K562 (cell line): ENCODE results near the gene UNC119B. TPM values are rescaled to one million over a fixed set of nuclear protein-coding genes. Genes with fewer than 3 reads are reported as not detected.
A peak's percentile ranks its signal among the peaks of the same experiment; 100 is the strongest.

ENCODE experiments used
- BRCA1 ChIP-seq, 2 experiments: fragments of 450-650 bp in 1 of 2; sonication (generic) in 1 of 2; formaldehyde crosslinking in 1 of 2; IDR thresholded peaks; 2 replicates each; pipeline versions ENCODE4 v1.5.0 to v1.6.1; 2017 to 2020; ENCODE audit warnings: mild to moderate bottlenecking in 1 of 2, missing genetic modification reagents in 1 of 2
- CBX2 ChIP-seq: fragments of 200-600 bp; sonication (generic); IDR thresholded peaks from one replicate; pipeline ENCODE4 v1.6.1; 2012; ENCODE audit warnings: mild to moderate bottlenecking, low read length, inconsistent platforms; ENCODE audit not compliant: insufficient read depth, poor library complexity, severe bottlenecking
- CHD1 ChIP-seq: fragments of 200-600 bp; sonication (generic); IDR thresholded peaks from one replicate; pipeline ENCODE4 v1.6.1; 2012; ENCODE audit warnings: mild to moderate bottlenecking, moderate library complexity, low read length, inconsistent platforms
- CTBP1 ChIP-seq: fragments of 450-650 bp; IDR thresholded peaks from 2 replicates; pipeline ENCODE4 v1.6.1; 2016; ENCODE audit warnings: borderline replicate concordance
- ETV6 ChIP-seq, 3 experiments: fragments of 150-350 bp in 1 of 3; sonication (generic) in 1 of 3; formaldehyde crosslinking in 1 of 3; IDR thresholded peaks; 2 replicates each; pipeline versions ENCODE4 v1.6.1 to v1.8.0; 2014 to 2022; ENCODE audit warnings: borderline replicate concordance in 2 of 3, low read depth in 2 of 3, antibody characterized with exemption in 1 of 3, low read length in 1 of 3, mild to moderate bottlenecking in 1 of 3, missing genetic modification reagents in 1 of 3
- EWSR1 ChIP-seq: fragments of 450-650 bp; IDR thresholded peaks from 2 replicates; pipeline ENCODE4 v1.6.1; 2018; ENCODE audit warnings: borderline replicate concordance, mild to moderate bottlenecking, low read depth, moderate library complexity; ENCODE audit not compliant: partially characterized antibody
- FUS ChIP-seq: fragments of 200-400 bp; formaldehyde crosslinking; optimal IDR thresholded peaks from 2 replicates; pipeline ENCODE3; 2017; ENCODE audit warnings: low read depth, low read length
- JUND ChIP-seq, 2 experiments: IDR thresholded peaks; 2 replicates in 1 of 2; 3 replicates in 1 of 2; pipeline ENCODE4 v1.6.1; 2011; ENCODE audit warnings: borderline replicate concordance in 2 of 2, low read depth in 2 of 2, low read length in 2 of 2, improper control_type of control experiment in 1 of 2, missing biosample characterization in 1 of 2, missing genetic modification characterization in 1 of 2, missing genetic modification reagents in 1 of 2
- PHF20 ChIP-seq: fragments of 450-650 bp; IDR thresholded peaks from 2 replicates; pipeline ENCODE4 v1.6.1; 2018; ENCODE audit not compliant: partially characterized antibody
- POLR2B ChIP-seq: fragments of 450-650 bp; IDR thresholded peaks from 2 replicates; pipeline ENCODE4 v1.6.1; 2018; ENCODE audit warnings: low read depth; ENCODE audit not compliant: partially characterized antibody
- POU5F1 ChIP-seq: fragments of 150-350 bp; IDR thresholded peaks from 2 replicates; pipeline ENCODE4 v1.6.1; 2014; ENCODE audit warnings: borderline replicate concordance, low read length, low read depth, mild to moderate bottlenecking; ENCODE audit not compliant: partially characterized antibody
- PTRF ChIP-seq: fragments of 450-650 bp; IDR thresholded peaks from 2 replicates; pipeline ENCODE4 v1.6.1; 2016; ENCODE audit warnings: mild to moderate bottlenecking, missing genetic modification characterization, missing compliant biosample characterization
- RAD21 ChIP-seq, 2 experiments: fragments of 250-450 bp in 1 of 2; fragments of 450-650 bp in 1 of 2; sonication (Bioruptor Pico) in 1 of 2; formaldehyde crosslinking in 1 of 2; IDR thresholded peaks in 1 of 2; conservative IDR thresholded peaks in 1 of 2; 2 replicates each; pipeline versions ENCODE4 v1.4.0 to v1.8.0; 2020 to 2022; ENCODE audit warnings: mild to moderate bottlenecking in 2 of 2, moderate library complexity in 1 of 2
- SMARCA5 ChIP-seq: fragments of 450-650 bp; IDR thresholded peaks from 2 replicates; pipeline ENCODE4 v1.6.1; 2016
- U2AF1 ChIP-seq: fragments of 200-400 bp; formaldehyde crosslinking; optimal IDR thresholded peaks from 2 replicates; pipeline ENCODE3; 2017; ENCODE audit warnings: mild to moderate bottlenecking, low read depth, low read length, moderate library complexity
- ZBTB17 ChIP-seq: fragments of 450-650 bp; formaldehyde crosslinking; IDR thresholded peaks from 2 replicates; pipeline ENCODE4 v1.4.0; 2020; ENCODE audit warnings: mild to moderate bottlenecking
- ZKSCAN3 ChIP-seq: fragments of 250-450 bp; sonication (Bioruptor Pico); IDR thresholded peaks from 2 replicates; pipeline ENCODE4 v1.4.0; 2020
- ZKSCAN8 ChIP-seq: fragments of 200-800 bp; sonication (Bioruptor generic); IDR thresholded peaks from 2 replicates; pipeline ENCODE4 v1.6.1; 2016; ENCODE audit warnings: missing genetic modification characterization, missing compliant biosample characterization
- ZNF165 ChIP-seq: fragments of 250-450 bp; sonication (Bioruptor Pico); IDR thresholded peaks from 2 replicates; pipeline ENCODE4 v1.4.0; 2020; ENCODE audit warnings: borderline replicate concordance
- ZNF239 ChIP-seq: fragments of 250-450 bp; sonication (Bioruptor Pico); IDR thresholded peaks from 2 replicates; pipeline ENCODE4 v1.4.0; 2020; ENCODE audit warnings: mild to moderate bottlenecking
- ZNF282 ChIP-seq: sonication (generic); formaldehyde crosslinking; IDR thresholded peaks from 2 replicates; pipeline ENCODE4 v1.8.1; 2023; ENCODE audit warnings: missing genetic modification reagents
- ZNF384 ChIP-seq: IDR thresholded peaks from 2 replicates; pipeline ENCODE4 v1.6.1; 2012; ENCODE audit warnings: low read depth, low read length, improper control_type of control experiment
- ZNF57 ChIP-seq: fragments of 450-650 bp; formaldehyde crosslinking; IDR thresholded peaks from 2 replicates; pipeline ENCODE4 v1.4.0; 2020; ENCODE audit warnings: mild to moderate bottlenecking, moderate library complexity
- ZNF586 ChIP-seq: fragments of 450-650 bp; formaldehyde crosslinking; conservative IDR thresholded peaks from 2 replicates; pipeline ENCODE4 v1.4.0; 2020; ENCODE audit warnings: mild to moderate bottlenecking, moderate library complexity
- ZNF668 ChIP-seq: fragments of 250-450 bp; sonication (Bioruptor Pico); IDR thresholded peaks from 2 replicates; pipeline ENCODE4 v1.8.0; 2022; ENCODE audit warnings: mild to moderate bottlenecking, inconsistent platforms
- ZNF778 ChIP-seq: fragments of 450-650 bp; formaldehyde crosslinking; IDR thresholded peaks from 2 replicates; pipeline ENCODE4 v1.4.0; 2020; ENCODE audit warnings: mild to moderate bottlenecking, moderate library complexity
- polyA plus RNA-seq, 8 experiments: library from polyadenylated mRNA; depleted of rRNA in 4 of 8; stranded (reverse) in 5 of 8; unstranded in 3 of 8; fragments of >200 nt; fragmentation: Nextera tagmentation in 2 of 8; fragmentation: Illumina TruSeq in 1 of 8; extraction: Ambion mirVana in 2 of 8; extraction: Trizol in 1 of 8; gene quantifications; 2 replicates each; pipeline versions ENCODE4 v1.2.1 to v1.2.3, GENCODE V29; 2011 to 2014; ENCODE audit warnings: inconsistent platforms in 1 of 8, missing spikeins in 1 of 8
- total RNA-seq, 7 experiments: library from RNA; depleted of rRNA in 6 of 7; stranded (reverse); fragments of >200 nt in 6 of 7; fragmentation: Illumina TruSeq in 2 of 7; extraction: Trizol in 2 of 7; gene quantifications; 2 replicates each; pipeline versions ENCODE4 v1.2.1 to v1.2.3, GENCODE V29; 2011 to 2021; ENCODE audit warnings: low replicate concordance in 1 of 7
- TF ChIP-seq, protein P1 (sequence below): fragments of 250-450 bp; sonication (Bioruptor Pico); IDR thresholded peaks from 2 replicates; pipeline ENCODE4 v1.5.0; 2021; ENCODE audit warnings: mild to moderate bottlenecking, moderate library complexity

The UNC119B gene
- total and polyA plus RNA-seq, 9 of the 15 experiments (the other 6 are each of a cell fraction or from before 2014, with no cell fraction given), result 4.0 to 34.5 (median 15.1) TPM

DNA sequence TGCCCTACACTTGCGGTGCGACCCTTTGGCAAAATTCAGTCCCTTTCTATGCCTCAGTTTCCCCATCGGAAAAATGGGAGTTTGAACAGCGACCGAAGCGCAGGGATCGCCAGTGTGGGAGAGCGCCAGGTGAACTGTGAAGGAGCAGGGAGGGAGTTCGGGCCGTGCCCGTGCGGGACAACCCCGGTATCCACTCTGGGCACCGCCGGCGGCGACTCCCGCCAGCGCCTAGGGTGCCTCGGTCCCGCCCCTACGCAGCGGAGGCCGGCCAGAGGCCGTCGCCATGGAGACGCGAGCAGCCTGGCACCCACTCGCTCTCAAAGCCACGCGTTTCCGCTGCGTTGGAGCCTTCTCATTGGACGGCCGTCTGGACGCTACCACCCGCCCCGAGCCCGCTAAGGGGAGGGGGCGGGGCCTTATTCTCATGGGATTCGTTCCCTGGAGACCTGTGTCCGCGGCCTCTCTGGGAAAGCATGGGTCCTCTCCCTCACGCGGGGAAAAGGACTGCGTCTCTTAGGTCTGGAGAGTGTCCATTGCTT is 24.0 kb upstream of the UNC119B start (continued):
- peak; percentile 31 for TF ChIP-seq PHF20
- TF ChIP-seq CBX2, result no peak
- TF ChIP-seq, protein P1, sequence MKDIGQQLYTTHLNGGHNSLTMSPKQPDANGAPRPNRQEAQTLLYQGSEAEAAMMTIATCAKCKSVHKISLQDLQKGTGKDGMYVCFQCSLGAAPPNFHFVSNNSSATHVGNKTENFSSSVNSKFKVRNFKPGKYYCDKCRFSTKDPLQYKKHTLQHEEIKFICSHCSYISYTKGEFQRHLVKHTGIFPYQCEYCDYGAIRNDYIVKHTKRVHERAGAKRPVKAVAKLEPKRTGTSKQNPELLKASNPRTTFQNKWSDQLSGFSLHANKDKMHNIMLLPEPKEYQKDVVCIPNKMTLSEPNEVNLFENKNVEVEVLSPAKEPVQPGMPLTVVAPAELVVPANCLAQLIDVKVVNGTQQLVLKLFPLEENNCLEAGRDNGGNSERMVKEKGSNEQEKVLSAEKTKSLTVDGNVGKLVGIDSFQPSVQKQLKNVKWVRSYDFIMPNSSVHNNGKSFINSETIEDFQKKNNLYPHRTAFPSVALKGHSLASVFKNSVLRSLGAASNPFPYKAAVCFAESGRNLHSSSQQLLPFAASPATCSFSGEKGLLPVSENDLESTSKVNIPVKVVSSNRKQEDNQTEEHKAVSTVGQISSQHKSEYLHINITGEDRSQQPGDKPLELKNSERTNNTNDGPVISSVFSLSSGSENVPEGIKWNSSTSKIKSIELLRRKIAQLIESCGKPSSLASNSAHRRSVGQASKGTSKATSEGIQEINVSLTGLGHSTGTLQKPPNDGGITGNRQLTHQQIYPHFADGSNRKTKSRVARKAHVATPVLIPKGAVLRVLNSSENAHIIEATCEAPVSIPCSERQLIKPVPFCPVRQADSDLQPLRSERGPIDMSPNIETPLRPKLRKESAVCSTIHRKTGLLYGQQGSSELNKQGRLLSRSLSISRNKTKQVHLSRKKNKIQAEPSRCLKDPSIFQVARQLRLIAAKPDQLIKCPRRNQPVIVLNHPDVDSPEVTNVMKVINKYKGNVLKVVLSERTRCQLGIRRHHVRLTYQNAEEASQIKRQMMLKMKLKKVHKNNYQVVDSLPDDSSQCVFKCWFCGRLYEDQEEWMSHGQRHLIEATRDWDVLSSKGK (CRISPR knock-in tag), result no peak
- TF ChIP-seq ZBTB17, result no peak
- TF ChIP-seq RAD21 (CRISPR knock-in tag; conservative IDR thresholded peaks at IDR 0.05 in 1 of 2, IDR thresholded peaks at IDR 0.05 in 1 of 2), result no peak
- peak; percentile 46 for TF ChIP-seq CHD1
- TF ChIP-seq CTBP1, result no peak
- TF ChIP-seq ZNF165 (CRISPR knock-in tag), result no peak
- no peak for TF ChIP-seq ZNF282 (CRISPR knock-in tag)
- no peak for TF ChIP-seq BRCA1 (IDR thresholded peaks at IDR 0.05)
- no peak for TF ChIP-seq BRCA1 (CRISPR knock-in tag; IDR thresholded peaks at IDR 0.05)
- TF ChIP-seq U2AF1, result no peak
- no peak for TF ChIP-seq EWSR1
- no peak for TF ChIP-seq ZNF586 (CRISPR knock-in tag)
- TF ChIP-seq ZNF668 (CRISPR knock-in tag), result no peak
- no peak for TF ChIP-seq POU5F1
- no peak for TF ChIP-seq FUS
- no peak for TF ChIP-seq ZKSCAN3 (CRISPR knock-in tag)
- TF ChIP-seq SMARCA5, result no peak
- no peak for TF ChIP-seq PTRF
- TF ChIP-seq ZNF239, result no peak
- peak; percentile 64; the same call in 1 of the 2 replicates for TF ChIP-seq JUND (IDR thresholded peaks at IDR 0.05; ENCODE audit: borderline replicate concordance, low read depth, low read length)
- no peak for TF ChIP-seq JUND (tag; IDR thresholded peaks at IDR 0.05; ENCODE audit: borderline replicate concordance, low read depth, low read length)
- no peak for TF ChIP-seq ZNF384
- no peak for TF ChIP-seq ETV6 (IDR thresholded peaks at IDR 0.05; ENCODE audit: borderline replicate concordance in 1 of 2, low read depth in 2 of 2, low read length in 1 of 2)
- no peak for TF ChIP-seq ETV6 (CRISPR knock-in tag; IDR thresholded peaks at IDR 0.05; ENCODE audit: borderline replicate concordance)
- TF ChIP-seq POLR2B, result peak; percentile 62
- no peak for TF ChIP-seq ZKSCAN8
- TF ChIP-seq ZNF57 (CRISPR knock-in tag), result no peak
- no peak for TF ChIP-seq ZNF778 (CRISPR knock-in tag)
